ENCODE results near the gene XRCC6.

DNA sequence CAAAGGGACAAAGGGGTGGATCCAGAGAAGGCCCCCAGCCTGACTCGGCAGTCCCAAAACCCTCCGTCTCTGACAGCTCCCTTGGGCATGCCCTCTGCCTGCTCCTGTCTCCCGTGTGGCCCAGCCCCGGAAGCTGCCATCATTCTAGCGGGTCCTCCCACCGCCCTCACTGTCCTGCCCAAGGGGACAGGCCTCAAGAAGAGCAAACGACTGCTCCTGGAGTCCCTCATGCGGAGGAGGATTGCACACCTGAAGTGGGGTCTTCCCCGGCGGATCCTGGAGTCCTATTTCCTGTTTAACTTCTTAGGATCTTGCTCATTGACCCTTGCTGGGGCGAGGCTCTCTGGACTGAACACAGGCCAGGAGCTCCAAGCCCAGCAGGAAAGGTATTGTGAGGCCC lies 75.6 kb downstream of the XRCC6 start:
- TF ChIP-seq POLR2A (IDR thresholded peaks at IDR 0.05; ENCODE audit: low read length) (no peak), GATA1 (IDR thresholded peaks at IDR 0.05; ENCODE audit: low read depth, low read length) (no peak)
